Measurements from ENCODE around the gene DDX17. TPM values are rescaled to one million over a fixed set of nuclear protein-coding genes. Genes with fewer than 3 reads are reported as not detected.

Gene DDX17
- total and polyA plus RNA-seq, 9 of the 15 experiments (the other 6 are each of a cell fraction or from before 2014, with no cell fraction given) = 17.6 to 421 (median 189) TPM

DNA sequence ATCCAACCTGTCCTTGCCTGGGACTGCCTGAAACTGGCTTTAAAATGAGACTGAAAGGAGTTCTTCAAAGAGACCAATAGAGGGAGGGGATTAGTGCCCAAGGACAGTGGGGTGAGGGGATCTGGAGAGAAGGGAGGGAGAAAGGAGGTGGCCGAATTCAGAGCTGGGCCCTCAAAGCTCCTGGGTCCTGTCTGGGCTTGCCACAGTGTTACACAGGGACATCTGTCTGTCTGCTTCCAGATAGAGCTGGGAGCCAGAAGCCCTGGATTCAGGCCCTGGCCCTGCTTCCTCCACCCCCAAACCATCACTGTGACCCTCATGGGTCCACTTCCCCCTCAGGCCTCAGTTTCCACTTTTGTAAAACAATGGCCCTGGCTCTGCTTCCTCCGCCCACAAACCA is 54.7 kb downstream of the DDX17 start:
- CTCF ChIA-PET (ENCODE audit: low intra/inter-chr PET ratio) = no interaction called here
- Histone ChIP-seq H3K27ac (ENCODE audit: extremely low read depth, low read depth, low read length) (no peak overlapping the region), H3K36me3 (ENCODE audit: control insufficient read depth, insufficient read depth, low read length) (no peaks in the 10 kb centered on the region), H3K9me3 (replicated peaks; ENCODE audit: control insufficient read depth, insufficient read depth, low read depth, low read length) (no peaks in the 10 kb centered on the region), H3K79me2 (ENCODE audit: control insufficient read depth, insufficient read depth, low read length) (no peaks in the 10 kb centered on the region), H4K20me1 (replicated peaks; ENCODE audit: control insufficient read depth, insufficient read depth, low read length) (peaks cover 11% of the 10 kb centered on the region; the same call in 1 of the 2 replicates), H3K4me2 (ENCODE audit: insufficient read depth, low read length) (no peak overlapping the region), H3K4me1 (replicated peaks in 1 of 2; ENCODE audit: control insufficient read depth in 2 of 2, insufficient read depth in 2 of 2, low read length in 2 of 2) (peaks cover 0 to 38% of the 10 kb centered on the region in 2 experiments; a peak in 3 of 5 replicates), H3K27me3 (ENCODE audit: control insufficient read depth in 2 of 2, insufficient read depth in 2 of 2, low read length in 2 of 2) (no peaks in the 10 kb centered on the region; a peak in 1 of 5 replicates), H3K4me3 (no peak overlapping the region), H2AFZ (ENCODE audit: low read depth, low read length) (no peak overlapping the region), H3K9me1 (ENCODE audit: control insufficient read depth, insufficient read depth, low read length) (no peaks in the 10 kb centered on the region), H3K9ac (ENCODE audit: insufficient read depth in 1 of 2, low read depth in 2 of 2, low read length in 2 of 2) (no peak overlapping the region)
- intact Hi-C loops (cut with micrococcal nuclease) (no loop called here), in situ Hi-C loops (cut with MboI) (no loop called here)
- ATAC-seq (no peak), DNase-seq (ENCODE audit: extremely low read depth in 1 of 4, low spot score in 3 of 4) (no peak), FAIRE-seq (no peak)
- TF ChIP-seq ARID1B (IDR thresholded peaks at IDR 0.05) (no peak), CBFB (CRISPR knock-in tag; IDR thresholded peaks at IDR 0.05) (no peak), XRCC3 (IDR thresholded peaks at IDR 0.05) (no peak), EP400 (IDR thresholded peaks at IDR 0.05) (no peak), MTA3 (IDR thresholded peaks at IDR 0.05; ENCODE audit: borderline replicate concordance) (no peak), MAFK (IDR thresholded peaks at IDR 0.05; ENCODE audit: low read length) (no peak), TCFL5 (CRISPR knock-in tag; conservative IDR thresholded peaks at IDR 0.05) (no peak), C11orf30 (IDR thresholded peaks at IDR 0.05; ENCODE audit: low read depth) (no peak), L3MBTL2 (IDR thresholded peaks at IDR 0.05) (no peak), PTRF (tag; IDR thresholded peaks at IDR 0.05) (no peak)
- TF ChIP-seq, protein P1, sequence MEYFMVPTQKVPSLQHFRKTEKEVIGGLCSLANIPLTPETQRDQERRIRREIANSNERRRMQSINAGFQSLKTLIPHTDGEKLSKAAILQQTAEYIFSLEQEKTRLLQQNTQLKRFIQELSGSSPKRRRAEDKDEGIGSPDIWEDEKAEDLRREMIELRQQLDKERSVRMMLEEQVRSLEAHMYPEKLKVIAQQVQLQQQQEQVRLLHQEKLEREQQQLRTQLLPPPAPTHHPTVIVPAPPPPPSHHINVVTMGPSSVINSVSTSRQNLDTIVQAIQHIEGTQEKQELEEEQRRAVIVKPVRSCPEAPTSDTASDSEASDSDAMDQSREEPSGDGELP (CRISPR knock-in tag; IDR thresholded peaks at IDR 0.05; ENCODE audit: borderline replicate concordance) = no peak
- TF ChIP-seq, protein P2, sequence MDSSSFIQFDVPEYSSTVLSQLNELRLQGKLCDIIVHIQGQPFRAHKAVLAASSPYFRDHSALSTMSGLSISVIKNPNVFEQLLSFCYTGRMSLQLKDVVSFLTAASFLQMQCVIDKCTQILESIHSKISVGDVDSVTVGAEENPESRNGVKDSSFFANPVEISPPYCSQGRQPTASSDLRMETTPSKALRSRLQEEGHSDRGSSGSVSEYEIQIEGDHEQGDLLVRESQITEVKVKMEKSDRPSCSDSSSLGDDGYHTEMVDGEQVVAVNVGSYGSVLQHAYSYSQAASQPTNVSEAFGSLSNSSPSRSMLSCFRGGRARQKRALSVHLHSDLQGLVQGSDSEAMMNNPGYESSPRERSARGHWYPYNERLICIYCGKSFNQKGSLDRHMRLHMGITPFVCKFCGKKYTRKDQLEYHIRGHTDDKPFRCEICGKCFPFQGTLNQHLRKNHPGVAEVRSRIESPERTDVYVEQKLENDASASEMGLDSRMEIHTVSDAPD (CRISPR knock-in tag; IDR thresholded peaks at IDR 0.05) = no peak
- BruUV-seq (replicated peaks) = no TSS peak
- 82% methylated on average over 1 of the region's 2 CpGs for WGBS (ENCODE audit: insufficient coverage, low coverage, missing lambda C conversion rate)
- POLR2A ChIA-PET = interaction anchor here (0.6 to 1.6 kb wide), 4 partner anchors 12 to 52 kb away, joined by 3 to 4 read pairs (median 4); partner anchors contain the start of gene KDELR3
